Measurements from ENCODE around the gene RAD51B.
"Not testable (repeated sequence)": the region's sequence is repeated elsewhere in the genome, so short reads cannot be mapped to it uniquely, and the experiment has no call there.

Gene RAD51B

GRCh38 chr14:68094752-68095151 is 275.2 kb downstream of the RAD51B start:
- H3K4me3 ChIP-seq (ENCODE audit: low read length), result no peak overlapping the region
- TF ChIP-seq CTCF (conservative IDR thresholded peaks at IDR 0.05; ENCODE audit: low read depth, low read length), result no peak
- DNase-seq (ENCODE audit: low read depth), result no peak

- no peak for TF ChIP-seq CTCF (conservative IDR thresholded peaks at IDR 0.05; ENCODE audit: low read depth, low read length)
- no peak overlapping the region for H3K4me3 ChIP-seq (ENCODE audit: low read length)
- no peak for DNase-seq (ENCODE audit: low read depth)
These were observed 278.1 kb downstream of the RAD51B start for GRCh38 chr14:68097727-68098126.

- no peak overlapping the region for H3K4me3 ChIP-seq (ENCODE audit: low read length)
- TF ChIP-seq CTCF (conservative IDR thresholded peaks at IDR 0.05; ENCODE audit: low read depth, low read length), result no peak
- no peak for DNase-seq (ENCODE audit: low read depth)
These were observed 279.3 kb downstream of the RAD51B start for GRCh38 chr14:68098834-68099233.

GRCh38 chr14:68099495-68100045 is 280.0 kb downstream of the RAD51B start:
- DNase-seq (ENCODE audit: low read depth), result no peak
- H3K4me3 ChIP-seq (ENCODE audit: low read length), result no peak overlapping the region
- TF ChIP-seq CTCF (conservative IDR thresholded peaks at IDR 0.05; ENCODE audit: low read depth, low read length), result no peak

- not testable (repeated sequence) for DNase-seq (ENCODE audit: low read depth); H3K4me3 ChIP-seq (ENCODE audit: low read length)
These were observed 282.2 kb downstream of the RAD51B start for GRCh38 chr14:68101715-68102301.

- no peak overlapping the region for H3K4me3 ChIP-seq (ENCODE audit: low read length)
- no peak for TF ChIP-seq CTCF (conservative IDR thresholded peaks at IDR 0.05; ENCODE audit: low read depth, low read length)
- DNase-seq (ENCODE audit: low read depth), result no peak
These were observed 284.3 kb downstream of the RAD51B start for GRCh38 chr14:68103853-68104252.

GRCh38 chr14:68104518-68104917 is 284.9 kb downstream of the RAD51B start:
- TF ChIP-seq CTCF (conservative IDR thresholded peaks at IDR 0.05; ENCODE audit: low read depth, low read length), result no peak
- DNase-seq (ENCODE audit: low read depth), result peak; percentile 93
- no peak overlapping the region for H3K4me3 ChIP-seq (ENCODE audit: low read length)
